Cerebellar cortex (tissue), 1 donor: ENCODE measurements around the gene SORCS3.

Experiments used
- DNase-seq: peaks from one replicate; pipeline ENCODE4 v3.0.0-alpha.2; 2015; ENCODE audit warnings: low spot score

SORCS3 gene

GRCh38 chr10:105266966-105267539 is 626.0 kb downstream of the SORCS3 start:
- no peak for DNase-seq

GRCh38 chr10:105268961-105269360 is 627.9 kb downstream of the SORCS3 start:
- no peak for DNase-seq

- DNase-seq, result no peak
These were observed 628.6 kb downstream of the SORCS3 start for GRCh38 chr10:105269689-105270088.

GRCh38 chr10:105274556-105275070 is 633.5 kb downstream of the SORCS3 start:
- no peak for DNase-seq

- no peak for DNase-seq
These were observed 637.3 kb downstream of the SORCS3 start for GRCh38 chr10:105278439-105278838.

GRCh38 chr10:105279101-105279500 is 638.0 kb downstream of the SORCS3 start:
- DNase-seq, result no peak

- no peak for DNase-seq
These were observed 639.8 kb downstream of the SORCS3 start for GRCh38 chr10:105280895-105281294.

- no peak for DNase-seq
These were observed 643.6 kb downstream of the SORCS3 start for GRCh38 chr10:105284476-105285215.

GRCh38 chr10:105288026-105288425 is 646.9 kb downstream of the SORCS3 start:
- DNase-seq, result no peak

GRCh38 chr10:105288613-105289012 is 647.5 kb downstream of the SORCS3 start:
- DNase-seq, result no peak

- peak; percentile 1 for DNase-seq
These were observed 650.5 kb downstream of the SORCS3 start for GRCh38 chr10:105291571-105291970.

- no peak for DNase-seq
These were observed 651.1 kb downstream of the SORCS3 start for GRCh38 chr10:105292236-105292635.
